BJ (cell line): ENCODE data around the gene TRABD2A. TPM values are rescaled to one million over a fixed set of nuclear protein-coding genes. Genes with fewer than 3 reads are reported as not detected.
"Not testable (repeated sequence)": the region's sequence is repeated elsewhere in the genome, so short reads cannot be mapped to it uniquely, and the experiment has no call there.

Experiments used
- CTCF ChIA-PET: fragments of 350-600 bp; formaldehyde crosslinking; extraction: SDS; loops from one replicate; lab custom pipeline; 2021; ENCODE audit warnings: antibody characterized with exemption, inconsistent platforms; lab: Yijun Ruan, JAX
- POLR2A ChIA-PET: fragments of 300-600 bp; sonication (Branson Sonifier 250); formaldehyde crosslinking; extraction: SDS; loops from one replicate; lab custom pipeline; 2021; ENCODE audit warnings: antibody characterized with exemption; lab: Charles Lee
- DNase-seq: peaks from one replicate; pipeline ENCODE4 v3.0.0-alpha.2; 2011; ENCODE audit warnings: low read depth
- H3K27me3 ChIP-seq: 2 replicates; pipeline ENCODE4 v1.6.0; 2011; ENCODE audit warnings: low read length; ENCODE audit not compliant: control insufficient read depth, insufficient read depth
- H3K36me3 ChIP-seq: 2 replicates; pipeline ENCODE4 v1.5.1; 2011; ENCODE audit warnings: low read length; ENCODE audit not compliant: control insufficient read depth, insufficient read depth
- H3K4me3 ChIP-seq: 2 replicates; pipeline ENCODE4 v1.5.1; 2011; ENCODE audit warnings: low read depth, mild to moderate bottlenecking, control low read depth, low read length
- polyA plus RNA-seq: library from polyadenylated mRNA; depleted of rRNA; stranded (reverse); fragments of >200 nt; gene quantifications from 2 replicates; pipeline ENCODE4 v1.2.3, GENCODE V29; 2011
- TF ChIP-seq, protein P1 (sequence below): IDR thresholded peaks from 2 replicates; pipeline ENCODE4 v1.5.1; 2011; ENCODE audit warnings: low read depth, mild to moderate bottlenecking, control low read depth, inconsistent platforms, low read length, moderate library complexity; ENCODE audit not compliant: insufficient read depth

Gene TRABD2A
- polyA plus RNA-seq, 1 experiment = 3.8 TPM

- peaks cover 5% of the 10 kb centered on the region for H3K27me3 ChIP-seq
- no peak for DNase-seq
- TF ChIP-seq, protein P1, sequence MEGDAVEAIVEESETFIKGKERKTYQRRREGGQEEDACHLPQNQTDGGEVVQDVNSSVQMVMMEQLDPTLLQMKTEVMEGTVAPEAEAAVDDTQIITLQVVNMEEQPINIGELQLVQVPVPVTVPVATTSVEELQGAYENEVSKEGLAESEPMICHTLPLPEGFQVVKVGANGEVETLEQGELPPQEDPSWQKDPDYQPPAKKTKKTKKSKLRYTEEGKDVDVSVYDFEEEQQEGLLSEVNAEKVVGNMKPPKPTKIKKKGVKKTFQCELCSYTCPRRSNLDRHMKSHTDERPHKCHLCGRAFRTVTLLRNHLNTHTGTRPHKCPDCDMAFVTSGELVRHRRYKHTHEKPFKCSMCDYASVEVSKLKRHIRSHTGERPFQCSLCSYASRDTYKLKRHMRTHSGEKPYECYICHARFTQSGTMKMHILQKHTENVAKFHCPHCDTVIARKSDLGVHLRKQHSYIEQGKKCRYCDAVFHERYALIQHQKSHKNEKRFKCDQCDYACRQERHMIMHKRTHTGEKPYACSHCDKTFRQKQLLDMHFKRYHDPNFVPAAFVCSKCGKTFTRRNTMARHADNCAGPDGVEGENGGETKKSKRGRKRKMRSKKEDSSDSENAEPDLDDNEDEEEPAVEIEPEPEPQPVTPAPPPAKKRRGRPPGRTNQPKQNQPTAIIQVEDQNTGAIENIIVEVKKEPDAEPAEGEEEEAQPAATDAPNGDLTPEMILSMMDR = no peak
- no peaks in the 10 kb centered on the region for H3K36me3 ChIP-seq
- ChIA-PET CTCF (interaction anchor here (1.4 kb wide), 1 partner anchor 18 kb away, joined by 3 read pairs; no protein-coding TSS in a partner anchor), POLR2A (interaction anchor here (0.5 kb wide), 1 partner anchor 13 kb away, joined by 13 read pairs; no protein-coding TSS in a partner anchor)
- no peak overlapping the region for H3K4me3 ChIP-seq
Measured at GRCh38 chr2:84875213-84875560, 5.7 kb downstream of the TRABD2A start.

- CTCF ChIA-PET = interaction anchor here (1.4 kb wide), 1 partner anchor 17 kb away, joined by 3 read pairs; no protein-coding TSS in a partner anchor
- Histone ChIP-seq H3K27me3 (peaks cover 3% of the 10 kb centered on the region; the same call in 1 of the 2 replicates), H3K36me3 (no peaks in the 10 kb centered on the region), H3K4me3 (no peak overlapping the region)
- TF ChIP-seq, protein P1 = no peak
- no peak for DNase-seq
- POLR2A ChIA-PET = interaction anchor here (0.5 kb wide), 1 partner anchor 14 kb away, joined by 13 read pairs; no protein-coding TSS in a partner anchor
Measured at GRCh38 chr2:84874381-84875212, 6.3 kb downstream of the TRABD2A start.

GRCh38 chr2:84873350-84873749 lies 7.5 kb downstream of the TRABD2A start:
- CTCF ChIA-PET = no interaction called here
- POLR2A ChIA-PET = no interaction called here
- no peaks in the 10 kb centered on the region for H3K27me3 ChIP-seq
- no peak overlapping the region for H3K4me3 ChIP-seq
- H3K36me3 ChIP-seq = no peaks in the 10 kb centered on the region
- TF ChIP-seq, protein P1 = no peak
- DNase-seq = no peak

DNA sequence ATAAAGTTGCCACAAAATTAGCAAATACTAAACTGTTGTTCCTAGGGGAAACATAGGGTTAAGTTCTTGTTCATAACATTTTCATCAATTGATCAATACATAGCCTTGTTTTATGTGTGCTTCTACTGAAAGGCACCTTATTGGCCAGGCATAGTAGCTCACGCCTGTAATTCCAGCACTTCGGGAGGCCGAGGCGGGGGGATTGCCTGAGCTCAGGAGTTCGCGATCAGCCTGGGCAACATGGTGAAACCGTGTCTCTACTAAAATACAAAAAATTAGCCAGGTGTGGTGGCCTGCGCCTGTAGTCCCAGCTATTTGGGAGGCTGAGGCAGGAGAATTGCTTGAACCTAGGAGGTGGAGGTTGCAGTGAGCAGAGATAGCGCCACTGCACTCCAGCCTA lies 8.2 kb downstream of the TRABD2A start:
- POLR2A ChIA-PET, DNase-seq, H3K4me3 ChIP-seq, H3K36me3 ChIP-seq, H3K27me3 ChIP-seq: not testable (repeated sequence)
- CTCF ChIA-PET = interaction anchor here (1.2 kb wide), 1 partner anchor 16 kb away, joined by 3 read pairs; no protein-coding TSS in a partner anchor

- ChIA-PET POLR2A (no interaction called here), CTCF (no interaction called here)
- no peak for DNase-seq
- Histone ChIP-seq H3K27me3 (no peaks in the 10 kb centered on the region), H3K36me3 (no peaks in the 10 kb centered on the region), H3K4me3 (no peak overlapping the region)
- TF ChIP-seq, protein P1 = no peak
Measured at GRCh38 chr2:84870306-84870705, 10.6 kb downstream of the TRABD2A start.

- DNase-seq, CTCF ChIA-PET, POLR2A ChIA-PET, H3K36me3 ChIP-seq, H3K4me3 ChIP-seq, H3K27me3 ChIP-seq: not testable (repeated sequence)
Measured at GRCh38 chr2:84868327-84868726, 12.6 kb downstream of the TRABD2A start.
